Measurements from ENCODE around the gene EEFSEC.

Gene EEFSEC

DNA sequence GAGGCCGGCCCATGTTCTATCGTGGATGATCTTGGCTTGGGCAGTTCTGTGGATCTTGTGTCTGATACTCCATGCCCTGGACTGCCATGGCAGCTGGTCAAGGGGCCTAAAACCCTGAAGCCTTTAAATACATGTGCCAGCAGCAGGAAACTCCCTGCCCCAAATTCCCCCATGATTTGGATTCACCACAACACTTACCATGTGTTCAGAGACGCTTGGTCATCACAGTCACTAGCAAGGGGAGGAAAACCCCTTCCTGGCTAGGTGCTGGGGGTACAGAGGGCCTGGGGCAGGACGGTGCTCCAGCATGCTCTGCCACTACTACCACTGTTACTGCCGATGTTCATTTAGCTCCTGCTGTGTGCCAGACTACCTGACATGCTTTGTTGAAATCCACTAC lies 219.0 kb downstream of the EEFSEC start:
- Histone ChIP-seq H3K27me3 (no peaks in the 10 kb centered on the region), H3K4me1 (peaks cover 0 to 4% (median 0%) of the 10 kb centered on the region in 4 donors), H3K9me3 (no peaks in the 10 kb centered on the region), H3K36me3 (peaks cover 0 to 12% (median 6%) of the 10 kb centered on the region in 3 donors), H3K4me3 (no peak overlapping the region), H3K27ac (no peak overlapping the region)
- intact Hi-C loops (cut with DNase I; ENCODE audit: low total_unique reads): no loop called here
- no peak for DNase-seq
- TF ChIP-seq, protein P1, sequence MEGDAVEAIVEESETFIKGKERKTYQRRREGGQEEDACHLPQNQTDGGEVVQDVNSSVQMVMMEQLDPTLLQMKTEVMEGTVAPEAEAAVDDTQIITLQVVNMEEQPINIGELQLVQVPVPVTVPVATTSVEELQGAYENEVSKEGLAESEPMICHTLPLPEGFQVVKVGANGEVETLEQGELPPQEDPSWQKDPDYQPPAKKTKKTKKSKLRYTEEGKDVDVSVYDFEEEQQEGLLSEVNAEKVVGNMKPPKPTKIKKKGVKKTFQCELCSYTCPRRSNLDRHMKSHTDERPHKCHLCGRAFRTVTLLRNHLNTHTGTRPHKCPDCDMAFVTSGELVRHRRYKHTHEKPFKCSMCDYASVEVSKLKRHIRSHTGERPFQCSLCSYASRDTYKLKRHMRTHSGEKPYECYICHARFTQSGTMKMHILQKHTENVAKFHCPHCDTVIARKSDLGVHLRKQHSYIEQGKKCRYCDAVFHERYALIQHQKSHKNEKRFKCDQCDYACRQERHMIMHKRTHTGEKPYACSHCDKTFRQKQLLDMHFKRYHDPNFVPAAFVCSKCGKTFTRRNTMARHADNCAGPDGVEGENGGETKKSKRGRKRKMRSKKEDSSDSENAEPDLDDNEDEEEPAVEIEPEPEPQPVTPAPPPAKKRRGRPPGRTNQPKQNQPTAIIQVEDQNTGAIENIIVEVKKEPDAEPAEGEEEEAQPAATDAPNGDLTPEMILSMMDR (IDR thresholded peaks at IDR 0.05): no peak

DNA sequence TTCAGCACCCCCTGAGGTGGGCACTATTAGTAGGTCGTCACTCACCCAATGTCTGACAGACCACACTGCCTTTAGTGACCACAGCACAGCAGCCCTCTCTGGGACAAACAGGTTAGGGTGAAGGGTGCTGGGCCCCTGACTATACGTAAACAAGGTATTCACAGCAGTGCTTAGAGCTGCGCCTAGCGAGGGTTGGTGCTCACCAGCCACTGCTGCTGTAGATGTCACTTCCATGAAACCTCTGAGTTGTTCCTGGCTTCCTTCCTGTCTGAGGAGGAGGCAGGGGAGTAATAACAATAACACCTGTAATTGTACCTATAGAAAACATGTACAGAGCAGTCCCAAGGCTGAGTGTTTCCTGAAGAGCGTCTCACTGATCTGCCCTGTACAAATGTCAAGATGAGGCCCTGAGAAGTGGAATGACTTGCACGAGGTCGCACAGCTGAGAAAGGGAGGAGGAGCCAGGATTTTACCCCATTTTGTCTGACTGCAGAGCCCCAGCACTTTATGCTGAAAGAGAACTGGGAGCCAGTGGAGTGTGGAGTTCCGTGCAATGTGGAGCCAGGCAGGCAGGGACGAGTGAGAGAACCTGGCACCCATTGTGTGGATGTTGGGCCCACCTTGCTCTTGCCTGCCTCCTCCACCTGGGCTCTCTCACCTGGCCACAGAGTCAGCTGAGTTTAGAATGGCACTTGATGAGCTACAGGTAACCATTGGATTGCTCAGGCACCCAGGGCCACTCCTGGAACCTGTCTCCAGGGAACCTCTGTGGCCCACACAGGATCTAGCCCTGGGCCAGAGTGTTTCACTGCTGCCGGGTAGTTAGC lies 219.6 kb downstream of the EEFSEC start:
- Histone ChIP-seq H3K27me3 (no peaks in the 10 kb centered on the region), H3K27ac (no peak overlapping the region), H3K9me3 (no peaks in the 10 kb centered on the region), H3K4me3 (no peak overlapping the region), H3K4me1 (peaks cover 0 to 2% (median 1%) of the 10 kb centered on the region in 4 donors), H3K36me3 (peaks cover 0 to 6% (median 0%) of the 10 kb centered on the region in 3 donors)
- TF ChIP-seq, protein P1 (IDR thresholded peaks at IDR 0.05): no peak
- DNase-seq: no peak
- intact Hi-C loops (cut with DNase I; ENCODE audit: low total_unique reads): no loop called here

DNA sequence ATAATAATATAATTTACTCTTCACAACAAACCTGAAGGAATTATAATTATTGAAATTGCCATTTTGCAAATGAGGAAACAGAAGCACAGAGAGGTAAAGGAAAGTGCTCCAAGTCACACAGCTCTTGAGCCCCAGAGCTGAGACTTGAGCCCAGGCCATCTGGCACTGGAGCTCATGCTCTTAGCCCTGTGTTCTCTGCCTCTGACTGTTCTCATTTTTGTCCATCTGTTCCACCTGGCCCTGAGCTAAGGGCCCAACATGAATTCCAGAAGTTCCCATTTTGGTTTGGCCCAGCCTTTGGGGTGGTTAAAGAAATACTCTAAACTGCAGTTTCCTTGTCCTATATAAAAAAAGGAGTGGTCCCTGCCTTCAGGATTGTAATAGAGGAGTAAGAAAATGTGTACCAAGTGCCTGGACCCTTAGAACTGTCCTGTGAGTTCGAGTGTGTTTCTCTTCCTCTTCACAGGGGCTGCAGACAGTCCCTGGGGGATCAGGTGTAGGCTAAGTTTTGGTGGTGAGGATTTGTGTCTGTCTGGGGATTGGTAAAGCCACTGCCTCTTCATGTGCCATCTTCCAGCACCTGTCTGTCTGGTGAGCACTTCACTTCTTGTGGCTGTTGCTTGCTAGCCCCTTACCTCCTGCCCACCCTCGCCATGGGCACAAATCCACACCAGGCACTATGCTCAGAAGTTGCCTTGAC lies 221.6 kb downstream of the EEFSEC start:
- intact Hi-C loops (cut with DNase I; ENCODE audit: low total_unique reads): no loop called here
- Histone ChIP-seq H3K27me3 (no peaks in the 10 kb centered on the region), H3K27ac (no peak overlapping the region), H3K36me3 (peaks cover 0 to 5% (median 0%) of the 10 kb centered on the region in 3 donors), H3K9me3 (no peaks in the 10 kb centered on the region), H3K4me3 (no peak overlapping the region), H3K4me1 (peaks cover 0 to 15% (median 14%) of the 10 kb centered on the region in 4 donors)
- TF ChIP-seq, protein P1 (IDR thresholded peaks at IDR 0.05): no peak
- DNase-seq: no peak

DNA sequence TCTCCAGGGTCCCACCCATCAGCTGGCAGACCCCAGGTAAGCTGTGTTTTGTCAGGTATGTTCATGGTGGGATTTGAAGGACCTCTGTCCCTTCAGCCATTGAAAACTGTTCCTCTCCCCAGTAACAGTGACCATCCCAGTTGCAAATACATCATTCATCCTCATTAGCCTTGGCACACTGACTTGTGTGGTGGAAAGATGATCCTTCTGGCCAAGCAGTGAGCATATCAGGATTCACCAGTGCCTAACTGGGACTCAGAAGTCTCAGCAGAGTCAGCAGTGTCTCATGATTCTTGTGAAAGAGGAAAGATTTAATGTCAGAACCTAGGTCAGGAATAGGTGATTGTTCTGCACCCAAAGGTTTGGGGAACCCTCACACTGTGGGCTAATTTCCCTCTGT lies 223.2 kb downstream of the EEFSEC start:
- DNase-seq: no peak
- no peaks in the 10 kb centered on the region for H3K9me3 ChIP-seq
- no peak overlapping the region for H3K27ac ChIP-seq
- TF ChIP-seq, protein P1 (IDR thresholded peaks at IDR 0.05): no peak
- H3K36me3 ChIP-seq: peaks cover 0 to 5% (median 0%) of the 10 kb centered on the region in 3 donors
- intact Hi-C loops (cut with DNase I; ENCODE audit: low total_unique reads): no loop called here
- H3K27me3 ChIP-seq: no peaks in the 10 kb centered on the region
- peaks cover 0 to 17% (median 15%) of the 10 kb centered on the region in 4 donors for H3K4me1 ChIP-seq
- H3K4me3 ChIP-seq: no peak overlapping the region

DNA sequence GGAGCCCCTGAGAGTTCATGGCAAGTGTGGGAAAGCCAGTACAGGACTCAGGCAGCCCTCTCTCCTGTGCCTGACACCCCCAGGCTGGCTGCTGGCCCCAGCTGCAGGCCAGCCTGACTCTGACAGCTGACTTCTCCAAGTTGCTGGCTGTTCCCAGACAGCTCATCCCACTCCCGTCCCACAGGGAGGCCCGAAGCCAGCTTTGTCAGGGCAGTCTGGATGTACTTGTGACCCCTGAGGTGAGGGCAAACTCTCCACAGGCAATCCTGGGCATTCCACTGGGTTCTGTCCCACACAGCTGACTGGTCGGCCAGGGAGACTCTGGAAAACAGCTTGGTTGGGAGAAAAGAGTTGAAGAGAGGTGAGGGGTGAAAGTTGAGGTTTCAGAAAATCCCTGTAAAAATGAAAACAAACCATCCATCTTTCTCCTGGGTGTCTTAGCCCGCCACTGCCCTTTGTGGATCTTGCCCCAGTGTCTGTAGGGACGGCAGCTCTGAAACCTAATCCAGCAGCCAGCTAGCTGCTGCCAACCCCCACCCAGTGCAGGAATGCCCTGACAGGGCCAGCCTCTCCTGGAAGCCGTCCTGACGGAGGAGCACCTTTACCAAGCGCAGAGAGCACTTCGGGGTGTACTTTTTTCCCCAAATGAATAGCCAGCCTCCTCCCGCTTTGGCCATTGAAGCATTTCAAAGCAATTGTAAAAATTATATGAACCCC lies 225.5 kb downstream of the EEFSEC start:
- TF ChIP-seq, protein P1 (IDR thresholded peaks at IDR 0.05): no peak
- intact Hi-C loops (cut with DNase I; ENCODE audit: low total_unique reads): no loop called here
- no peaks in the 10 kb centered on the region for H3K9me3 ChIP-seq
- no peaks in the 10 kb centered on the region for H3K27me3 ChIP-seq
- H3K4me1 ChIP-seq: peaks cover 0 to 40% (median 37%) of the 10 kb centered on the region in 4 donors
- H3K4me3 ChIP-seq: no peak overlapping the region
- H3K27ac ChIP-seq: peak overlapping the region; percentile 9 to 63
- peaks cover 0 to 4% (median 0%) of the 10 kb centered on the region in 3 donors for H3K36me3 ChIP-seq
- DNase-seq: peak in 1 of 2 donors; percentile 74

All from tibial artery (tissue), 4 donors.